GM18951 (cell line): ENCODE data around the gene SFSWAP.

Experiments
- POLR2A ChIP-seq: IDR thresholded peaks from 4 replicates; pipeline ENCODE4 v1.6.1; 2011; ENCODE audit warnings: mild to moderate bottlenecking; ENCODE audit not compliant: insufficient read length, insufficient read depth; ENCODE audit errors: extremely low read depth
- in situ Hi-C: fragments of 300-500 bp; cut with MboI; formaldehyde crosslinking; loops from one replicate; pipeline ENCODE4 v1.12.0; 2022; ENCODE audit warnings: low sequenced_read_pairs, mixed read lengths, inconsistent platforms; ENCODE audit not compliant: unreplicated experiment

SFSWAP gene

DNA sequence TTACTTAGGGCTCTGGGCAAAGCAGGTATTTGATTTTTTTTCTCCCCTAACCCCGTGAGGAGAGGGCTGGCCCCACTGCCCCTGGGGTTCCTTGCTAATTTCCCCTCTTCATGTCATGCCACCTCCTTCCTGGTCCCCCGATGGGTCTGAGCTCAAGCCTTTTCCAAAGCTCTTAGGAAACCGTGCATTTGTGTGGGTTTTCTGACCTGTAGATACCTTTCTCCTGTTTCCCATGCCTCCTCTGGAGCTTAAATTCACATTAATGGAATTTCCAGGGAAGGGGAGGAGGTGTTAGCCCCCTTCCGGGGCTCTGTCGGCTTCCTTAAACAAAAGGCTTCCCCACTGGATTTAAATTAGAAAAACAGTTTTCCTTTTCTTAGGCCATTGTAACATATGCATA is 12.6 kb downstream of the SFSWAP start:
- in situ Hi-C loops = no loop called here
- no peak for TF ChIP-seq POLR2A

DNA sequence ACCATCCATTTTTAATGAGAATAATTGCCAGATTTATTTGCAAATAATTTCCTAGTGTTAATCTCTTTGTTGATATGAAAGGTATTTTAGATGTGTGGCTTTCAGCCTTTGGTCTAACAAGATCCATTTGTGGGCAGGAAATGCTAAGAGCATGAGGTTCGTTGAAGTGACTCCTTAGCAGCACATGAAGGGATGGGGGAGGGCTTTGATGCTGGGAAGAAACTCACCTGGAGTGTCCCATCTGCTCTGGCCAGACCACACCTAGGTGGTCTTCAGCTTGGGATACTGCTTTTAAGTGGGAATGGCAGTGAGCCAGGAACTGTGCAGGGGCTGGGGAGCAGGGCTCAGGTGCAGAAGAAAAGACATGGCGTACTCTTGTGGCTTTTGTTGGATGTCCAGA is 13.6 kb downstream of the SFSWAP start:
- in situ Hi-C loops = no loop called here
- no peak for TF ChIP-seq POLR2A

DNA sequence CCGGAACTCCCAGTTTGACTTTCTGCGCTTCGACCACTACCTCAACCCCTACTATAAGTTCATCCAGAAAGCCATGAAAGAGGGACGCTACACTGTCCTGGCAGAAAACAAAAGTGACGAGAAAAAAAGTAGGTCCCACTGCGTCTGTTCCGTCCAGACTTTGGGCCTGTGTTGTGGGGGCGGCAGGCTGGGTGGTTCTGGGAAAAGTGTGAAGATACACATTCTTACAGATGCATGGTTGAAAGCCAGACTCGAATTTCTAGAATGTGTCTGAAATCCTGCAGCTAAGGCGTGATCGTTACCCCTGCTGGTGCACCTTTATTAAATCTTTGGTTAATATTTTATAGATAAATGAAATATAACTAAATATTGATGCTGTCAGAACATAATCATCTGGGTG is 14.6 kb downstream of the SFSWAP start:
- in situ Hi-C loops = no loop called here
- no peak for TF ChIP-seq POLR2A

DNA sequence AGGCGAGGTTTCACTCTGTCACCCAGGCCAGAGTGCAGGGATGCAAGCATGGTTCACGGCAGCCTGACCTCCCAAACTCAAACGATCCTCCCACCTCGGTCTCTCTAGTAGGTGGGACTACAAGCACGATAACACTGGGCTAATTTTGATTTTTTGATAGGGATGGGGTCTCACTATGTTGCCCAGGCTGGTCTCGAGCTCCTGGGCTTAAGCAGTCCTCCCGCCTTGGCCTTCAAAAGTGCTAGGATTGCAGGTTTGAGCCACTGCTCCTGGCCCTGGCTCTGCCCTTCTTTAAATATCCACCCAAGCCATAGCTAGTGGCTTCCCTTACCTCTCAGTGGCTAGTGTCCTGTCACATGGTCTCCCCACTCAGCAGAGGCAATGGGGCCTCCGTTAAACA is 17.8 kb downstream of the SFSWAP start:
- TF ChIP-seq POLR2A = no peak

DNA sequence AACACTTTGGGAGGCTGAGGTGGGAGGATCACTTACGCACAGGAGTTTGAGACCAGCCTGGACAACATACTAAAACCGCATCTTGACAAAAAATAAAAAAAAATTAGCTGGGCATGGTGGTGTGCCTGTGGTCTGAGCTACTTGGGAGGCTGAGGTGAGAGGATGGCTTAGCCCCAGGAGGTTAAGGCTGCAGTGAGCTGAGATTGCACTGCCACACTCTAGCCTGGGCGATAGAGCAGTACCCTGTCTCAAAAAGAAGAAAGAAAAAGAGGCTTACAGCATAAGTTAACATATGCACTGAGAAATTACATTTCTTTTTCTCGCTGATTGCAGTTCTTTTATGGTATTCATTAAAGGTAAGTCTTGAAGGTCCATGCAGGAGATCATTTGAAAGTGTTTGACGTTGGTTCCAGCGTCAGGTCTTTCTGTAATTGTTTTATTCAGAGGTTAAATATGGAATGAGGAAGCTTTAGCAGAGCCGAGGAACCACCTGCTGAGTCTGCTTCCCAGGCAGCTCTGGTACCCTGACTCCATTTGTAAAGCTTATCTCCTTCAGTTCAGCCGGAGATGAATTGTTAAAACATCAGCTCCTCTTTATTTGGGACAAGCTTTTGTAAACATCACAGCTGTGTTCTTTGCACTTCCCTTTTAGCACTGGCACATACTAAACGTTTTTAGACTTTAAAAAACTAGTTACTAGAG is 18.5 kb downstream of the SFSWAP start:
- TF ChIP-seq POLR2A = no peak
- in situ Hi-C loops = no loop called here

More for the DNA sequence above, 17.8 kb downstream of the SFSWAP start:
- in situ Hi-C loops = no loop called here

DNA sequence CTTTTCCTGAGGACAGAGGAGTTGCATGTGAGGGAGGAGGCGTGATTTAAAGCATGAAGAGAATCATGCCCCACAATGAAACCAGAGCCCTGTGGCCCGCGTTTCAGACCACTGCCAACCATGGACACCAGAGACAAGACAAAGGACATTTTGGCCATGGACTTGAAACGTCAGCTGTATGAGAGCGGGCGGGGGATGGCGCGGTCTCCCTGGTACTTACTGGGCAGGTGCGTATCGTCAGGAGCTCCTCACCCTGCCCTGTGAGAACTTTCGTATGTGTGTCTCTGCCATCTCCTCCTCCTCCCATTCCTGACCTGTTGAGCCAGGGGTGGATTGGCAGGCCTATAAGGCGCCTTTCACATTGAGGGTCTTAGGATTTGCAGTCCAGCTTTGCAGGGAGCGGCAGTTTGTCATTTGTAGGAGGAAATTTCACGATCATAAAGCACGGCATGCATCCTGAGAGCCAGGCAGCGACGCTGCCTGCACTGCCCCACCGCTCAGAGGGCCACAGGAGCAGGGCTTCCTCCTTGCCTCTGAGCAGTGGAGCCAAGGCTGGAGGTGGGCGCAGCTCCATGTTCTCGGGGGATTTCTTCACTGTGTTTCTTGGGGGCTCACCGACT is 22.2 kb downstream of the SFSWAP start:
- in situ Hi-C loops = no loop called here
- TF ChIP-seq POLR2A = no peak

DNA sequence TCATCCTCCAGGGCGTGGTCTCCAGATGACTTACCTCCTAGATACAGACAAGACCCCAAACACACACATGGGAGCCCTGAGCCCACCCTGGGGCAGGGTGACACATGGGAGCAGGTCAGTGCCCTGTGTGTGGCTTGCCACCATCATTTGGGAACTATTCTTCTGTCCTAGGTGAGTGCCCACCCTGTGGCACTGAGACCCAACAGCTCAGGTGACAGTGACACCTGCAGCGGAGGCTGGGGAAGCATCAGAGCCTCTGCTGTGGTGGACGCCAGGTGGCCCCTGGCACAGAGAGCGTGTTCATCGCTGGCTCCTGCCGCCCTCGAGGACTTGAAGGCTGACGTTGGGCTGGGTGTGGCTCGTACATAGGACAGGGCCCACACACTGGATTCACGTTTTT is 23.0 kb downstream of the SFSWAP start:
- no peak for TF ChIP-seq POLR2A
- in situ Hi-C loops = no loop called here

DNA sequence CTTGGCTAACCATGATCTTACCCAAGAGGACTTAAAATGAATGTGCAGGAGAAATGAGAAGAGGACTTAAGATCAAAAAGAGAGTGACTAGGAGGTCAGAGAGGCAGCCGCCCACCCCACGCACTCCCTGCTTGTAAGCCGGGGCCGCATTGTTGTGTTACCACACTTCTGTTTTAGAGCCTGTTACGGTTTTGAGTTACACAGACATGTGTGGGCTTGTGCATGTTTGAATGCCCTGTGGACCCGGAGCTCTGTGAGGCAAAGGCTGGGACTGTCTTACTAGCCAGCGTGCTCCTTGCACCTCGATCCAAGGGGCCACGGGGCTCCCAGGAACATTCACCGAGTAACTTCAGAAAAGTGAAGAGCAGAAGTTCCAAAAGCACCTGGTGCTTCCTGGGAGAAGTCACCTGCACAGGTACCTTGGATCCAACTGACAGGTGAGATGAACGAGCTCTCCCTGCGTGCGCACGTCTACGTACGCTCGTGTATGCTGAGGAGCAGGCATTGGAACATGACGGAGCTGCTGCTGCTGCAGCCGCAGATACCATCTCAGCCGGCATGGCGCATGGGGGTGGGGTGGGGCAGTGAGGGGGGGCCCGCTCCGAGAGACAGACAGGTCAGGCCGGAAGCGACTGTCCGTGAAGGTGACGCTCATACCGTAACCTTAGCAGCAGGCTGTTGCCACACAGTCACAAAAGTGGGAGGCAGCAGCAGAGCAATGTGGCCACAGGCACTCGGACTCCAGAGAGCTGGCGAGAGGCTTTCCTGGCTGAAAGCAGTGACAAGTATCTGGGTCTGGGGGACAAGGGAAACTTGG is 23.7 kb downstream of the SFSWAP start:
- in situ Hi-C loops = no loop called here
- no peak for TF ChIP-seq POLR2A

DNA sequence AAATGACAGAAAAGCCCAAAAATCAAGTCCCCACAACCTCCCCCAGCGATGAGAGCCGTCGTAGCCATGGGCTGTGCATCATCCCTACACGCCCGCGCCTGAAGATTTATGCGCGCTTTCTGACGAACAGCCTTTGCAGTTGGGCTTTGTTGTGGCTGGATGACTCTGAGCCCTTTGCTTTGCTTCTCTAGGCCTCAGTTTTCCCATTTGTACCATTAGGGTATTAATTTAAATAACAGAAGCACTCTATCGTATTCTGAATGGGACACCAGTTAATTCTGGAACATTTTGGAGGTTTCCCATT is 24.2 kb downstream of the SFSWAP start:
- no peak for TF ChIP-seq POLR2A
- in situ Hi-C loops = no loop called here

DNA sequence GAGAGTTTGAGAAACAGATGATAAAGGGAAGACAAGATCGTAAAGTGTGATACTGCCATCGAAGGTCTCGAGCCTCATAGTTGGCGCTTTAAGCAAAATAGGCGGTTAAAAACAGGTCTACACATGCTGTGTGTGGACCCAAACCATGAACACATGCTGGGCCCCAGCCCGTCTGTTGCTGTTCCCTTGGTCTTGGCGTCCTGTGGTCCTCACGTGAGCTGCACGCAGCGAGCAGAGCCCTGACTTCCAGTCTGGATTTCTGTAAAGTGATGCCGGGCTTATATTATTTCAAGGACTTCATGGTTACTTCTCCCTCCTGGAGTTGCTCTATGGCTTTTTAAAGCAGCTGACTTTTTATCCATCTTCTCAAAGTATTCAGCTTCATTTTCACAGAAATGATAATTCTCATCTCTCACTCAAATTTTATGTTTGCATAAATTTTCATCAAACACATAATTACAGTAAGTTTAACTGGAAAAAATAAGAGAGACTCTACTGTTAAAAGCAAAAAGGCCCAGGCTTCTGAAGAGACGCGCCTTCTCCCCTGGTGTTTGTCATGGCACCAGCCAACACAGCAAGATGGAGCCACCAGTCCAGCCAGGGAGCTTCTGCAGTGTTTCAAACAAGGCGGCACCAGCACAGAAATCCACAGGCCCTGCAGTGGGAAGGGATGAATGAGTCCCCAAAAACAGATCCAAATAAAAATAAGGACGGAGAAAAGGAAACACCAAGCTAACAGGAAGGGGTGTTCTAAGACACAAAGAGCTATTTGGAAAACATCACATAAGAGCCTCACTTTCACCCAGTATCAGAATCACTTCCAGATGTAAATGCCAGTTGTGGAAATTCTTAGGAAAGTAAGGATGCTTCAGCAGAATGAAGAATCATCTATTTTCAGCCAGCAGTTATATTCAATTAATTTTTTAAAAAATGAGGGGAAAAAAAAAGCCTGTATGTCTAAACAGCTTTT is 24.9 kb downstream of the SFSWAP start:
- in situ Hi-C loops = no loop called here

DNA sequence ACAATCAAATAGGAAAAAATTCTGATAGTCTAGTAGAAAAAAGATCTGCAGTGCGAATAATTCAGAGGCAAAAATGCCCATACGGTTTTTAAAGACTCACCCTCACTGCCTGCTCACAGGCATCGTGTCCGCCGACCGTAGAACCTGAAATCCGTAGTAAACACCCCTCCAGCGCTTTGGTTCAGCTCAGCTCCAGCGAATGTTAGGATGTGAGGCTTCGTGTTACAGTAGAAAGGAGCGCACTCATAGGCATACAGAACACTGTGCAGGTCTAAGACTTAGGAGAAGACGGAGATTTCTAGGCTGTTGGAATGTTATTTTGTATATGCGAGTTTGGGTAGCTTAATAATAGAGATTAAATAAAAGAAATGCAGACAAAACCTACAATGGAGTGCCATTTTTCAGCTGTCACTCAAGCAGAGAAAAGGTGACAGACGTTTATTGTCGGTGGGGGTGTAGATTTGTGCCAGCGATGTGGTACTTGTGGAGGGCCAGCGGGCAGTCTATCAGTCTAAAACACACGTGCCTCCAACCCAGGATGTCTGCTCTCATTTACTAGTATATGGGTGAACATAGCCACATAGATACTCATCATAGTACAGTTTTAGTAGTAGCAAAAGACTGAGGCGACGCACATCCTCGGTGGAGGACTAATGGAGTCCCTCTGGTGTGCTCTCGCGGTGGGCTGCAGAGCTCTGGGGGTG is 25.7 kb downstream of the SFSWAP start:
- in situ Hi-C loops = no loop called here
- TF ChIP-seq POLR2A = no peak

More for the DNA sequence above, 24.9 kb downstream of the SFSWAP start:
- TF ChIP-seq POLR2A = no peak

DNA sequence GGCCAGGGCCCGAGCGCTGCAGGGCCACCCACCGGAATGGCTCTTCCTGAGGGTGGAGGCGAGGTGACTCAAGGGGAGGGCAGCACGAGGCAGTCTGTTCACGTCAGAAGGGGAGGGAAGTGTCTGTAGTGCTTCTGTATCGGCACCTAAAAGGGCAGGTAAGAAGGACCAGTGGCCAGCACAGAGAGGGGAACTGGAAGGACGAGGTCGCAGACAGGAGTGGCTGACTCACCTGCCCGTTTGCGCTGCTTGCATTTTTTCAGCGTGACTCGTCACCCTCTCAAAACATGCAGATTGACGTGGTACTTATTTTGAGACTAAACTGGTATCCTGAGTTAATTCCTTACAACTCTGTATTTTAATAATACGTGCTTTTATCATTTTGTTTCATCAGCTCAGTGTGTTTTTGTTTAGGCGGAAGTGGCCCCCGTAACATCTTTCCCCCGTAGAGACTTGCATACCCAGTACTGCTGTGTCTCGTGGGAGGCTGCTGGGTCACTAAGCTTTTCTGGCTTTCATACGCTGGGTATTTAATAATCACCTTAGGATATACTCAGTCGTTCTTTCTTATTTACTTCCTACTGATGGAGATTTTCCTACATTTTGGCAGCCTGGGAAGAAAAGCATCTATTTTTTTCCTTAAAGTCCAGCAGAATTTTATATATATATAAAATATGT is 26.4 kb downstream of the SFSWAP start:
- in situ Hi-C loops = no loop called here

More for the DNA sequence above, 26.4 kb downstream of the SFSWAP start:
- TF ChIP-seq POLR2A = no peak
